Fibroblast of lung (primary cell): ENCODE results near the gene C2CD4C.

Source experiments
- EZH2 ChIP-seq: IDR thresholded peaks from 2 replicates; pipeline ENCODE4 v1.5.1; 2012; ENCODE audit warnings: low read length, control low read depth, mild to moderate bottlenecking; ENCODE audit errors: missing control alignments
- TF ChIP-seq, protein P1 (sequence below), 2 donors: IDR thresholded peaks in 1 of 2; conservative IDR thresholded peaks in 1 of 2; 1 replicate in 1 of 2; 2 replicates in 1 of 2; pipeline ENCODE4 v1.5.1; 2011 to 2012; ENCODE audit warnings: low read length in 2 of 2, control low read depth in 1 of 2, inconsistent platforms in 1 of 2, low read depth in 1 of 2, mild to moderate bottlenecking in 1 of 2

DNA sequence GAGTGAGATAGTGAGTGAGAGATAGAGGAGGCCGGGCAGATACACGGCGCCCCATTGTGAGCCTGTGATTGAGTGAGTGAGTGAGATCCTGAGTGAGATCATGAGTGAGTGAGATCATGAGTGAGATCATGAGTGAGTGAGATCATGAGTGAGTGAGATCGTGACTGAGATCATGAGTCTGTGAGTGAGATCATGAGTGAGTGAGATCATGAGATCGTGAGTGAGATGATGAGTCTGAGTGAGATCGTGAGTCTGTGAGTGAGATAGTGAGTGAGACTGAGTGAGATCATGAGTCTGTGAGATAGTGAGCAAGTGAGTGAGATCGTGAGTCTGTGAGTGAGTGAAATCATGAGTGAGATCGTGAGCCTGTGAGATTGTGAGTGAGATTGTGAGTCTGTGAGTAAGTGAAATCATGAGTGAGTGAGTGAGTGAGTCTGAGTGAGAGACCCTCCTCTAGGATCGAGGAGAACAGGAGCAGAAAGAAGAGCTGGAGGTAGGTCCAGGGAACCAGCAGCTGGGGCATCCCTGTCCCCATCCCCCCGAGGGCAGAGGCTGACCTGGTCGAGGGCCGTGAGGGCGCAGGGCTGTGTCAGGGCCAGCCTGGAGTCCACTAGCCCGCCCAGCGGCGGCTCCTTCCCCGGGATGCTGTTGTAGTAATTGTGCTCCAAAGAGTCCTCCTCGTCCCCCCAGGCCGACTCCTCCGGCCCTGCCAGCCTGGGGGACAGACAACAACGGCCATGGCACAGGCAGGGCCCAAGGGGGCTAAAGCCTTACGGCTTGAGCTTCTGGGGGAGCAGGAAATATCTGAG lies 25.4 kb upstream of the C2CD4C start:
- TF ChIP-seq, protein P1, sequence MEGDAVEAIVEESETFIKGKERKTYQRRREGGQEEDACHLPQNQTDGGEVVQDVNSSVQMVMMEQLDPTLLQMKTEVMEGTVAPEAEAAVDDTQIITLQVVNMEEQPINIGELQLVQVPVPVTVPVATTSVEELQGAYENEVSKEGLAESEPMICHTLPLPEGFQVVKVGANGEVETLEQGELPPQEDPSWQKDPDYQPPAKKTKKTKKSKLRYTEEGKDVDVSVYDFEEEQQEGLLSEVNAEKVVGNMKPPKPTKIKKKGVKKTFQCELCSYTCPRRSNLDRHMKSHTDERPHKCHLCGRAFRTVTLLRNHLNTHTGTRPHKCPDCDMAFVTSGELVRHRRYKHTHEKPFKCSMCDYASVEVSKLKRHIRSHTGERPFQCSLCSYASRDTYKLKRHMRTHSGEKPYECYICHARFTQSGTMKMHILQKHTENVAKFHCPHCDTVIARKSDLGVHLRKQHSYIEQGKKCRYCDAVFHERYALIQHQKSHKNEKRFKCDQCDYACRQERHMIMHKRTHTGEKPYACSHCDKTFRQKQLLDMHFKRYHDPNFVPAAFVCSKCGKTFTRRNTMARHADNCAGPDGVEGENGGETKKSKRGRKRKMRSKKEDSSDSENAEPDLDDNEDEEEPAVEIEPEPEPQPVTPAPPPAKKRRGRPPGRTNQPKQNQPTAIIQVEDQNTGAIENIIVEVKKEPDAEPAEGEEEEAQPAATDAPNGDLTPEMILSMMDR (conservative IDR thresholded peaks at IDR 0.05 in 1 of 2, IDR thresholded peaks at IDR 0.05 in 1 of 2; ENCODE audit: low read depth in 1 of 2, low read length in 2 of 2): no peak
- TF ChIP-seq EZH2: no peak
